Stimulated activated naive CD8-positive, alpha-beta T cell treated with anti-CD3 and anti-CD28 coated beads, Interleukin-15, Interleukin-2, amounts not matched to agents 100 ng/mL and 50 ng/mL, for 24 hours (primary cell): ENCODE data around the gene CCDC93.

Source experiments
- H3K27ac Mint-ChIP-seq: one replicate; pipeline ENCODE4 v1.8.0; 2021; ENCODE audit warnings: mild to moderate bottlenecking, mixed read lengths
- H3K27me3 Mint-ChIP-seq: one replicate; pipeline ENCODE4 v1.8.0; 2021; ENCODE audit warnings: mixed read lengths
- H3K36me3 Mint-ChIP-seq: one replicate; pipeline ENCODE4 v1.8.0; 2021; ENCODE audit warnings: low read depth, mixed read lengths
- H3K4me1 Mint-ChIP-seq: one replicate; pipeline ENCODE4 v1.8.0; 2021; ENCODE audit warnings: low read depth, mixed read lengths
- H3K4me3 Mint-ChIP-seq: one replicate; pipeline ENCODE4 v1.8.0; 2021; ENCODE audit warnings: mild to moderate bottlenecking, mixed read lengths
- H3K9me3 Mint-ChIP-seq: one replicate; pipeline ENCODE4 v1.8.0; 2021; ENCODE audit warnings: mixed read lengths

Gene CCDC93, protein sequence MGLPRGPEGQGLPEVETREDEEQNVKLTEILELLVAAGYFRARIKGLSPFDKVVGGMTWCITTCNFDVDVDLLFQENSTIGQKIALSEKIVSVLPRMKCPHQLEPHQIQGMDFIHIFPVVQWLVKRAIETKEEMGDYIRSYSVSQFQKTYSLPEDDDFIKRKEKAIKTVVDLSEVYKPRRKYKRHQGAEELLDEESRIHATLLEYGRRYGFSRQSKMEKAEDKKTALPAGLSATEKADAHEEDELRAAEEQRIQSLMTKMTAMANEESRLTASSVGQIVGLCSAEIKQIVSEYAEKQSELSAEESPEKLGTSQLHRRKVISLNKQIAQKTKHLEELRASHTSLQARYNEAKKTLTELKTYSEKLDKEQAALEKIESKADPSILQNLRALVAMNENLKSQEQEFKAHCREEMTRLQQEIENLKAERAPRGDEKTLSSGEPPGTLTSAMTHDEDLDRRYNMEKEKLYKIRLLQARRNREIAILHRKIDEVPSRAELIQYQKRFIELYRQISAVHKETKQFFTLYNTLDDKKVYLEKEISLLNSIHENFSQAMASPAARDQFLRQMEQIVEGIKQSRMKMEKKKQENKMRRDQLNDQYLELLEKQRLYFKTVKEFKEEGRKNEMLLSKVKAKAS

DNA sequence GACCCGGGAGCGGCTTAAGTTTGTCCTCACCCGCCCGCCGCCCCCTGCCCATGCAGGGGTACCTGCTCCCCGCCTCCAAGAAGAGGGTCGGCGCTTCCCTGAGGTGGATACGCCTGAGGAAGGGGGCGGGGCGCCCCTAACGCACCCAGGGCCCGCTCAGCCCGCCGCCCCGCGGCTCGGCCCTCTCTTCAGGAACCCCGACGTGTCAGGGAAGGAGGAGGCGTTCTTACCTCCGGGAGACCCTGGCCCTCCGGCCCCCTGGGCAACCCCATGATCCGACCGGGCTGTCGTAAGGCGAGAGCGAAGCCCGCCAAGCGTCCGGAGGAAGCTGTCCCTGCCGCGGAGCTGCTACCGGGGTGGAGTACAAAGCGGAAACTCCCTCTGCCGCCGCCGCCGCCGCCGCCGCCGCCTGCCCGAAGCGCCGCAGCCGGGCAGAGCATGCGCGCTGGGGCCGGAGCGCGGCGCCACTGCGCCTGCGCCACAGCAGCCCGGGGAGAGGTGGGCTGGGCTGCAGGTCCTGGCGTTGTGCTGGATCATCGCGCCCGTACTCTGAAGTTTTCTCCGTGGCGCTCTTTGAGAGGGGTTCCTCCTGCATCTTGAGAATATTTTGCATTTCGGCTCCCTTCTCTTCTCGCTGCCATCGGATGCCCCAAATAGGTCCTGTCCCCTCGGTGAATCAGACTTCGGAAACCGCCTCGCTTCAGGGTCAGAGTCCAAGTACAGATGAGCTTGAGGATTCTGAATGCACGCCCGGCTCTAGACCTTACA is at the start of gene CCDC93:
CCDC93 (minus strand) TSS at position 347 of the 768 bp plus-strand sequence; CDS start at position 272, 75 bp downstream.
- H3K4me3 Mint-ChIP-seq = peak within 1 kb of the TSS; percentile 93

DNA sequence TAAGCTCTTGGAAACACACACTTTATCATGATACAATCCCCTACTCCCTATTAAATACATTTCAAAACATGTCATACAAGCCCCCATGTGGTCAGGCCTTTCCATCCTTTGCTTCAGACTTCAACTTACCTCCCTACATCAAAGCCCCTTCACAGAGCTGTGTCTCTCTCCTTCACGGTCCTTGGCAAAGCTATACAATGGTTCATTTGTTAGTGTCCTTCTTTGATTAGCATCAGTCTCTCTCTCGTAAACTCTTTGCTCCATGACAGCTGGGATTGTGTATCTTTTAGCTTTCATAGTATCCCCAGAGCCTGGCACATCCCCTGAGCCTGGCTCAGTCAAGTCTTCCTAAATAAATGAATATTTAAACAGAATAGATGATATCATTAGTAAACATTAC is 48.8 kb upstream of the CCDC93 start:
- no peaks in the 10 kb centered on the region for H3K36me3 Mint-ChIP-seq
- no peak overlapping the region for H3K27ac Mint-ChIP-seq
- no peak overlapping the region for H3K4me3 Mint-ChIP-seq
- peaks cover 12% of the 10 kb centered on the region for H3K4me1 Mint-ChIP-seq
- H3K9me3 Mint-ChIP-seq = no peaks in the 10 kb centered on the region
- peaks cover 30% of the 10 kb centered on the region for H3K27me3 Mint-ChIP-seq

More for the DNA sequence above, at the start of gene CCDC93:
- peaks cover 39% of the 10 kb centered on the region for H3K4me1 Mint-ChIP-seq
- H3K27me3 Mint-ChIP-seq = no peaks in the 10 kb centered on the region
- H3K36me3 Mint-ChIP-seq = peaks cover 4% of the 10 kb centered on the region
- H3K9me3 Mint-ChIP-seq = no peaks in the 10 kb centered on the region
- peak within 1 kb of the TSS; percentile 73 for H3K27ac Mint-ChIP-seq

DNA sequence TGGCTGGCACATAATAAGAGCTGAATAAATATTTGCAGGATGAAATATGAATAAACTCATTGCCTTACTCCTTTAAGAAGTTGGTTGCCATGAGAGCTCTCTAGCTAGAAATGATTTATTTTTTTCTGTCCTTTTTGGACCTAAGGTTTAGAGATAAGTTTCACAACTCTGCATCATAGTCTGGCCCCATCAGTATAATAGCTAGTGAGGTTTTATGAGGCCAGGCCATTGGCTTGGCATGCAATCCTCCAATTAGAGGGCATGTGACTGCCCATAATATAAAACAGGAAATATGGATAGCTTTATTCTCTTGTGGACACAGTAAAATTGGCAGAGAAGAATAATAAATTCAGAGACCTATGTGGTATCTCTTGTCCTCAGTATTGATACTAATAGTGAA is 48.2 kb upstream of the CCDC93 start:
- no peak overlapping the region for H3K27ac Mint-ChIP-seq
- no peaks in the 10 kb centered on the region for H3K36me3 Mint-ChIP-seq
- peaks cover 12% of the 10 kb centered on the region for H3K4me1 Mint-ChIP-seq
- H3K9me3 Mint-ChIP-seq = no peaks in the 10 kb centered on the region
- H3K27me3 Mint-ChIP-seq = peaks cover 30% of the 10 kb centered on the region
- H3K4me3 Mint-ChIP-seq = no peak overlapping the region

DNA sequence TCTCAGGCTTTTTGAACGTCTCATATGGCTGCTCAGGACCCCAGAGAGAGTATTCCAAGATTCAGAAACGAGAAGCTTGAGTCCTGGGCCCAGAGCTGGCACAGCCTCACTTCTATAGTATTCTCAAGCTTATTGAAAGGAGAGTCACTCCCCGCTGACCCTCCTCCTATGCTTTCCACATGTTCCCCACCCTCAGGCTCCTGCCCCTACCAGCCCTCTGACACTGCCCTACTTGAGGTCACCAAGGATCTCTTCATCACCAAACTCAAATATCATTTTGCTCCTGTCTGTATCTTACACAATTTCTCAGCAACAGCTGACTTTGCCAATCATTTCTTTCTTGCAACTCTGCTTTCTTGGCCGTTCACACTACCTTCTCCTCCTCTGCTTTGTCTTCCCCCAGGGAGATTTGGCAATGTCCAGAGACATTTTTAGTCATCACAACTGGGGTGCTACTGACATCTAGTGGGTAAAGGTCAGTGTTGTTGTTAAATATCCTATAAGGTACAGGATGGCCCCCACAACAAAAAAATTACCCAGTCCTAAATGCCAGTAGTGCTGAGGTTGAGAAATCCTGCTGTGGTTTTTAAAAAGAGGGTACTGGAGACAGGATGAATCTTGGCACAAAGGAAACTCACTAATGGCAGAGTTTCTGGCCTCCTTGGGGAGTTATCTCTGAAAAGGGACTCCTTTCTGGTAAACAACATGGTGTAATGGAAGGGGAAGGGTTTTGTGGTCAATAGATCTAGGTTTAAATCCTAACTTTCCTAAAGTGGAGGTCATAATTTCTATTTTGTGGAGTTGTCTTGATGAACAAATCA is 47.5 kb upstream of the CCDC93 start:
- Mint-ChIP-seq H3K36me3 (no peaks in the 10 kb centered on the region), H3K4me3 (no peak overlapping the region), H3K27me3 (peaks cover 27% of the 10 kb centered on the region), H3K27ac (no peak overlapping the region), H3K4me1 (peaks cover 12% of the 10 kb centered on the region), H3K9me3 (no peaks in the 10 kb centered on the region)

DNA sequence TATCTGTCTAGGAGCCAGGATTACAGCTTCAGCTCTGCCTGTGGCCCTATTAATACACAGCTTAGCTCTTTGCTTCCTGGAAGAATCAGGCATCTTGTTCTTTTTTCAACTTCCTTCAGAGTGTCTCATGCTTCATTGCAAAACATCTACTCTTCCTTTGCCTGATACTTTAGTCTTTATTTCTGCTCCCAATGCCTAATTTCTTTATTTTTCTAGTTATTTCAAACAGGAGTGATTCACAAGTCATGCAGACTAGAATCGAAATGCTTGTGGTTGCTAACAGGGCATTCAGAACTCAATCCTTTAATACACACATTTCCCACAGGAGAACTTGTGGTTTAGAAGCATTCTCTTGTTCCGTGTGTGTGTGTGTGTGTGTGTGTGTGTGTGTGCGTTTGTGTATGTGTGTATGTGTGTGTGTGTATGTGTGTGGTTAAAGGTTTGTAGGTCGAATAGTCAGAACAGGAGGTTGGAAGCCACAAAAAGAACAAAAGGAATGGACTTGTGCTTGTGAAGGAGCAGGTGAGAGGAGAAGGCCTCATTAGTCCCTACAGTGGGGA is 46.1 kb upstream of the CCDC93 start:
- Mint-ChIP-seq H3K27me3 (peaks cover 34% of the 10 kb centered on the region), H3K4me1 (peaks cover 22% of the 10 kb centered on the region), H3K4me3 (no peak overlapping the region), H3K36me3 (no peaks in the 10 kb centered on the region), H3K9me3 (no peaks in the 10 kb centered on the region), H3K27ac (no peak overlapping the region)

DNA sequence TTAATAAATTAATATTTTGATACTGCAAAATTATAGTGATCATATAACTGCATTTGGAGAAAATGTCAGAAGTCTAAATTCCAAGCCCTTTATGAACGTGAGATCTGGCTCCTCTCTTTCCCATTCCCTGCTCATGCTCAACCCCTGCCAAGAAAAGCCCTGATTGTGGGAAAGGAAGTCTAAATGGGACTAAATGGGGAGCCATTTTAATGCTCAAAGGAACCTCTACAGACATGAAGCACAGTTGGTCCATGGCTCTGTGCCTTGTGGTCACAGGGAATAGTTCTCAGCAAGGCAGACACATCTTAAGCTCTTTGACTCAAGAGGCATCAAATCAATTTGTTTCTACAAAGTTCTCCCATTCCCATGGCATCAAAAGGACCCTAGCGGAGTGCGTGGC is 45.1 kb upstream of the CCDC93 start:
- no peaks in the 10 kb centered on the region for H3K36me3 Mint-ChIP-seq
- peaks cover 37% of the 10 kb centered on the region for H3K27me3 Mint-ChIP-seq
- H3K27ac Mint-ChIP-seq = no peak overlapping the region
- peaks cover 22% of the 10 kb centered on the region for H3K4me1 Mint-ChIP-seq
- no peaks in the 10 kb centered on the region for H3K9me3 Mint-ChIP-seq
- H3K4me3 Mint-ChIP-seq = no peak overlapping the region

DNA sequence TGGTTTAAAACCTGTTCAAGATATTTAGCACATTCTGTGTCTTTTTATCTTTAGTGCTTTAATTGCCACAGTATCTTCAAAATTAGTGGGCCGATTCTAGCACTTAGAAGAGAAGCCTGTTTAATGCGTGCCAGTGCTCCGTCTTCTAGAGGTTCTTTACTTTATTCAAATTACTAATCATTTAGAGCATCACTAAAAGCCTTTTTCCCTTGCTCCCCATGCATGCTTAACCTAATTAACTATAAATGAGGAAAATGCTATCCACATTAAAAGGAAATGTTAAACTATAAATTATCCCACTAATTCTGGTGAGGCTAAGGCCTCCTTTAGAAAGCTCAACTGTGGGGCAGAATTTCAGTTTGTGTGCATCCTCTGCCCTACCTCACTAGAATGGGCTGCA is 42.9 kb upstream of the CCDC93 start:
- Mint-ChIP-seq H3K36me3 (no peaks in the 10 kb centered on the region), H3K4me3 (no peak overlapping the region), H3K4me1 (peaks cover 22% of the 10 kb centered on the region), H3K27ac (no peak overlapping the region), H3K9me3 (no peaks in the 10 kb centered on the region), H3K27me3 (peaks cover 42% of the 10 kb centered on the region)

DNA sequence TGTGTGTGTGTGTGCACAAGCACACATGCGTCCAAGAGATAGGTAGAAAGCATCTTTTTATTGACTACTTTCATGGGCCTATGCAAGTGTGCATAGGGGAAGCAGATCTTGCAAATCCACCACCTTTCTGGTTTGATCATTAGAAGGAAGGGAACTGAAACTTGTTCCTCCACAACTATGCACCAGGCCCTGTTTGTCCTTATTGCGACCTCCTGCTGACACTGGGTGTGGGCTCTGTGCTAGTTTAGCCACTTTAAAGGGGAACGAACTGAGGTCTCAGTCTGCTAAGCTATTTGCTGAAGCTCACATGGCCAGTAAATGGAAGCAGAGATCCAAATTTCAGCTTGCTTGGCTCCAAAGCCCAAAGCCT is 42.3 kb upstream of the CCDC93 start:
- Mint-ChIP-seq H3K4me3 (no peak overlapping the region), H3K36me3 (no peaks in the 10 kb centered on the region), H3K27me3 (peaks cover 43% of the 10 kb centered on the region), H3K4me1 (peaks cover 19% of the 10 kb centered on the region), H3K27ac (no peak overlapping the region), H3K9me3 (no peaks in the 10 kb centered on the region)

DNA sequence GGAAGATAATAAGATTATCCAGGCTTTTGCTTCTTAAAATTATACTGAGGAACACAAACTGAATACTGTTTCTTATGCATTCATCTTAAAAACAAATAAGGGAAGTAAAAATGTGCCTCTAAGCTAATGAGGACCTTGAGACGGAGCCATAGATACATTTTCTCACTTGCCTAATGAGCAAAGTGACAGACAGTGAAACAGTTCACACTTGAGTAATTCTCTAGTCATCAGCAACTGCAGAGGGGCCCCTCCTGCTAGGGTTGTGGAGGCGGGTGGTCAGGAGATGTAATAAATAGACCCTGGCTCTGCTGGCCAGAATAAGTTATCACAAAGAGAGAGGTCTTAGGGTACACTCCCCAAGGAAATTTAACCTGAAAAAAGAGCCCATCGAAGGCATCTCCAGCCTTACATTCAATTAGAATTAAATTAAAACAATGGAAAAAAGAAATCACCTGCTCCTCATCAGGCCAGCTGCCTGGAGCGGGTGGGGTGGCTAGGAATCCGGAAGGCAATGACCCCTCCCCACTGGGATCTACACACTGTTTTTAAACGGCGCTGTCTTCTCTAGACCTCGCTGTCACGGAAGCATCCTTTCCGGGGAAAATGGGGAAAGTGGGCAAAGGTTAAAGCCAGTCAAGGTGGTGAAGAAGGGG is 41.8 kb upstream of the CCDC93 start:
- no peak overlapping the region for H3K27ac Mint-ChIP-seq
- H3K27me3 Mint-ChIP-seq = peaks cover 48% of the 10 kb centered on the region
- peaks cover 19% of the 10 kb centered on the region for H3K4me1 Mint-ChIP-seq

DNA sequence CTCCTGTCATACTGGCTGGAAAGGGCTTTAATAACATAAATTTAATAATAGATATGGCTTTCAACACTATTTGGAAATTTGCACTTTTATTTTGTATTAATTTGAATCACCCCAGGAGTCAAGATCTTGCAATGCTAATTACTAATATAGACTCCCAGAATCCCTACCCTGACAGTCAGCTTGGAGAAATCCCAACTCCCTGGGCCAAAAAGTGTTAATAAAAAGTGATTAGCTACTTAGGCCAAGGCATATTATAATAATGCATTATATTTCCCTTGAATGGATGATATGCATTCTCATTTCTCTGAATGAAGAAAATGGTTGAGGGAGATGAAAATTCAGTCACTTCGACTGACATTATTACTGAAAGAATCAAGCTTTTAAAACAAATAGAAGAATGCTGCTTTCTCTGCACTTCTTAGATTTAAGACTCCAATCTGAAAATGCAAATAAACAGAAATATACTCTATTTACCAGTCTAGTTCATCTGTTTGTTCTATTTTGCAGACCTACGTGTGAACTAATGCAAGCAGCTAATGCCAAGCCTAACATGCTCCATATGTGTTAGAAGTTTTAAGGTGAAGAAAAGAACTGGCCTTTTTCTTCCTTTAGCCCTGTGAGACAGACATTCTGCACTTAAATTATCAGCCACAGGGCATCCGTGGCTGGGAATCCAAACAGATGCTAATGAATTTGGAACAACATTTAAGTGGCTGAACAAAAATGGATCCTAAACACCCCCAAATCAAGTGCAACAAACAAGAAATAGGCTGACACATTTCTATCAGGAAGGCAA is 40.5 kb upstream of the CCDC93 start:
- no peaks in the 10 kb centered on the region for H3K9me3 Mint-ChIP-seq
- no peaks in the 10 kb centered on the region for H3K36me3 Mint-ChIP-seq
- peaks cover 48% of the 10 kb centered on the region for H3K27me3 Mint-ChIP-seq
- H3K4me3 Mint-ChIP-seq = no peak overlapping the region
- peaks cover 14% of the 10 kb centered on the region for H3K4me1 Mint-ChIP-seq
- H3K27ac Mint-ChIP-seq = no peak overlapping the region

More for the DNA sequence above, 41.8 kb upstream of the CCDC93 start:
- H3K4me3 Mint-ChIP-seq = no peak overlapping the region
- no peaks in the 10 kb centered on the region for H3K36me3 Mint-ChIP-seq
- no peaks in the 10 kb centered on the region for H3K9me3 Mint-ChIP-seq

DNA sequence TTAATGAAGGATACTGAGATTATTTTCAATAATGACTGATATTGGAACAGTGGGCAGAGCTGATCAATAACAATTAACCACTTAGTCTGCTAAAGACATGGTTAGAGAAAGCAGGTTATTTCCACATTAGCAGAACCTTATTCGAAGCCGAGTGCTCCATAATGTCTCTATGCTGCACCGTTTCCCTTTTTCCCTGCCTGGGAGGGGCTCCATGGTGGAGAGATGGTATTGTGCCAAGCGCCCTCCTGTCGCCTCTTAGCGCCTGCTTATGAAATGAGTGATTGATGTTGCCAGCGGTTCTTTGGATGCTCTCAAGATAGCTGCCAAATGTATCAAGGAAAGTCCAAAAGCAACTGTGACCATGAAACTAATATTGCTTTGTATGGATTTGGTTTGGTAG is 39.8 kb upstream of the CCDC93 start:
- no peak overlapping the region for H3K4me3 Mint-ChIP-seq
- peaks cover 14% of the 10 kb centered on the region for H3K4me1 Mint-ChIP-seq
- H3K27ac Mint-ChIP-seq = no peak overlapping the region
- H3K9me3 Mint-ChIP-seq = no peaks in the 10 kb centered on the region
- H3K27me3 Mint-ChIP-seq = peaks cover 49% of the 10 kb centered on the region
- H3K36me3 Mint-ChIP-seq = no peaks in the 10 kb centered on the region

DNA sequence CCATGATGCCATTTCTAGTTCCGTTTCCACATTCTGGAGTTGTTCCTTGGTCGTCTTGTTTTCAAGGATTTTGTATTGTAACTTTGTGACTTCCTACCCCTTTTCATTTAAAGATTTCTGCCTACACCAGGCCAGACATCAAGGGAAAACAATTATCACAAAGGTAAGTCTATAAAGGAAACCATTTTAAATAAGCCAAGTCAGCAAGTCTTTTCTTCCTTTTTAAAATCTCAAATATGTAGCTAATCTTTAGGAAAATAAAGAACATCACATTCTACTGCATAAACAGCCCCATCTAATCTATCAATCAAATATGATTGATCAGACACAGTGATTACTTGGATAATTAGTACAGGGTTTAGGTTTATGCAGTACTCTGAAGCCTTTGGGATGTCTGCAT is 38.6 kb upstream of the CCDC93 start:
- Mint-ChIP-seq H3K9me3 (no peaks in the 10 kb centered on the region), H3K4me3 (no peak overlapping the region), H3K36me3 (no peaks in the 10 kb centered on the region), H3K4me1 (peaks cover 14% of the 10 kb centered on the region), H3K27ac (no peak overlapping the region), H3K27me3 (peaks cover 50% of the 10 kb centered on the region)

DNA sequence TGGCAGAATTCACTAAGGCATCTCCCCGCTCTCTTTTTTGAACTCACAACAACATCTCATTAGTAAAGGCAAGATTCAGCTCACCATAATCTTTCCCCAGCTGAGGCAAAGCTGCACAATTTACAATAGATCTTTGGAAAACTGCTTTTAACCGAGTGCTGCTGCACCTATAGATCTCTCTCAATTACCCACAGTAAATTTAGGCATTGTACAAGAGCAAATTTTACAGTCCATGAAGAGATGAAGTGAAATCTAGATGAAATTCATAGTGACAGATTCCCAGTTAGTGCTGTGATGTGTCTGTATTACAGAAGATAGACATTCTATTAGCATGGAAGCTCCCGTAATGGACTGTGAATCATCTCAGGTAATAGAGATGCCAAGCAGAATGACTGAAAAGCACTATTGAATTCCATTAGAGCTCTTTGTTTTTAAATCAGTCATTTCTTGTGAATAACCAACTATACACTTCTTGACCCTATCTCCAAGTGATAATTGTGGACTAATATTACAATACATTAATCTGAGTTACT is 38.0 kb upstream of the CCDC93 start:
- no peak overlapping the region for H3K4me3 Mint-ChIP-seq
- peaks cover 14% of the 10 kb centered on the region for H3K4me1 Mint-ChIP-seq
- no peaks in the 10 kb centered on the region for H3K9me3 Mint-ChIP-seq
- H3K27me3 Mint-ChIP-seq = peaks cover 55% of the 10 kb centered on the region
- H3K36me3 Mint-ChIP-seq = no peaks in the 10 kb centered on the region
- no peak overlapping the region for H3K27ac Mint-ChIP-seq
